GM18909 (cell line): ENCODE data around the gene ZYX.
"Not testable (repeated sequence)": the region's sequence is repeated elsewhere in the genome, so short reads cannot be mapped to it uniquely, and the experiment has no call there.

Experiments used
- ATAC-seq: cut with Tn5 transposase; IDR thresholded peaks from one replicate; pipeline ENCODE4 v1.9.1; 2021; ENCODE audit warnings: mild to moderate bottlenecking; ENCODE audit not compliant: unreplicated experiment, poor library complexity

Gene ZYX

GRCh38 chr7:143396182-143396581 lies 15.0 kb downstream of the ZYX start:
- no peak for ATAC-seq

- no peak for ATAC-seq
Measured at GRCh38 chr7:143396625-143397556, 15.7 kb downstream of the ZYX start.

GRCh38 chr7:143397710-143398530 lies 16.8 kb downstream of the ZYX start:
- ATAC-seq, result no peak

- no peak for ATAC-seq
Measured at GRCh38 chr7:143398616-143399015, 17.5 kb downstream of the ZYX start.

- no peak for ATAC-seq
Measured at GRCh38 chr7:143399151-143399550, 18.0 kb downstream of the ZYX start.

GRCh38 chr7:143399642-143400041 lies 18.5 kb downstream of the ZYX start:
- ATAC-seq, result no peak

- no peak for ATAC-seq
Measured at GRCh38 chr7:143401265-143401664, 20.1 kb downstream of the ZYX start.

- not testable (repeated sequence) for ATAC-seq
Measured at GRCh38 chr7:143402233-143402632, 21.1 kb downstream of the ZYX start.

- ATAC-seq, result no peak
Measured at GRCh38 chr7:143405173-143406001, 24.2 kb downstream of the ZYX start.

GRCh38 chr7:143406002-143406357 lies 24.8 kb downstream of the ZYX start:
- no peak for ATAC-seq

GRCh38 chr7:143407287-143408251 lies 26.4 kb downstream of the ZYX start:
- ATAC-seq, result no peak

- ATAC-seq, result no peak
Measured at GRCh38 chr7:143408252-143408685, 27.1 kb downstream of the ZYX start.

- no peak for ATAC-seq
Measured at GRCh38 chr7:143408686-143409561, 27.8 kb downstream of the ZYX start, which contains the start of gene EPHA1. Gene EPHA1 (minus strand): TSS chr7:143408856. CDS start chr7:143408805, 51 bp downstream.

- no peak for ATAC-seq
Measured at GRCh38 chr7:143410521-143411004, 29.4 kb downstream of the ZYX start.

GRCh38 chr7:143411976-143412708 lies 31.0 kb downstream of the ZYX start:
- no peak for ATAC-seq

- ATAC-seq, result no peak
Measured at GRCh38 chr7:143413123-143413522, 32.0 kb downstream of the ZYX start.

- ATAC-seq, result not testable (repeated sequence)
Measured at GRCh38 chr7:143415209-143415608, 34.1 kb downstream of the ZYX start.
